K562 (cell line): ENCODE data around the gene PPFIA1. TPM values are rescaled to one million over a fixed set of nuclear protein-coding genes. Genes with fewer than 3 reads are reported as not detected.

Experiments
- ARID1B ChIP-seq: fragments of 450-650 bp; IDR thresholded peaks from 2 replicates; pipeline ENCODE4 v1.6.1; 2016; ENCODE audit warnings: antibody characterized with exemption, mild to moderate bottlenecking, inconsistent platforms
- BRCA1 ChIP-seq, 2 experiments: fragments of 450-650 bp in 1 of 2; sonication (generic) in 1 of 2; formaldehyde crosslinking in 1 of 2; IDR thresholded peaks; 2 replicates each; pipeline versions ENCODE4 v1.5.0 to v1.6.1; 2017 to 2020; ENCODE audit warnings: mild to moderate bottlenecking in 1 of 2, missing genetic modification reagents in 1 of 2
- CHD1 ChIP-seq: fragments of 200-600 bp; sonication (generic); IDR thresholded peaks from one replicate; pipeline ENCODE4 v1.6.1; 2012; ENCODE audit warnings: mild to moderate bottlenecking, moderate library complexity, low read length, inconsistent platforms
- CXXC5 ChIP-seq: fragments of 250-450 bp; sonication (Bioruptor Pico); IDR thresholded peaks from 2 replicates; pipeline ENCODE4 v1.8.0; 2022; ENCODE audit warnings: inconsistent platforms, mild to moderate bottlenecking, moderate library complexity
- E2F5 ChIP-seq: sonication (generic); formaldehyde crosslinking; IDR thresholded peaks from 2 replicates; pipeline ENCODE4 v1.8.0; 2022; ENCODE audit warnings: mild to moderate bottlenecking, missing genetic modification reagents
- ELF2 ChIP-seq: fragments of 250-450 bp; sonication (Bioruptor Pico); IDR thresholded peaks from 2 replicates; pipeline ENCODE4 v1.5.0; 2021; ENCODE audit warnings: mild to moderate bottlenecking
- ETV5 ChIP-seq: sonication (generic); formaldehyde crosslinking; IDR thresholded peaks from 2 replicates; pipeline ENCODE4 v1.4.0; 2020; ENCODE audit warnings: low read depth, mild to moderate bottlenecking, missing genetic modification reagents
- KDM4B ChIP-seq, 2 experiments: fragments of 450-650 bp in 1 of 2; sonication (generic) in 1 of 2; IDR thresholded peaks; 2 replicates each; pipeline ENCODE4 v1.6.1; 2016 to 2017; ENCODE audit warnings: borderline replicate concordance in 2 of 2, antibody characterized with exemption in 1 of 2, low read depth in 1 of 2, mild to moderate bottlenecking in 1 of 2
- MAFG ChIP-seq: fragments of 450-650 bp; conservative IDR thresholded peaks from 2 replicates; pipeline ENCODE4 v1.6.1; 2016; ENCODE audit warnings: missing genetic modification characterization, missing compliant biosample characterization
- MAX ChIP-seq: sonication (generic); formaldehyde crosslinking; IDR thresholded peaks from 2 replicates; pipeline ENCODE4 v1.9.0; 2022; ENCODE audit warnings: mild to moderate bottlenecking, missing genetic modification reagents
- MAZ ChIP-seq, 2 experiments: fragments of 450-650 bp in 1 of 2; sonication (generic) in 1 of 2; formaldehyde crosslinking; IDR thresholded peaks in 1 of 2; conservative IDR thresholded peaks in 1 of 2; 2 replicates each; pipeline versions ENCODE4 v1.4.0 to v1.5.0; 2020; ENCODE audit warnings: mild to moderate bottlenecking in 1 of 2, missing genetic modification reagents in 1 of 2
- MED1 ChIP-seq: sonication (generic); formaldehyde crosslinking; IDR thresholded peaks from 2 replicates; pipeline ENCODE4 v1.8.1; 2023; ENCODE audit warnings: missing genetic modification reagents, borderline replicate concordance
- POLR2G ChIP-seq: fragments of 200-400 bp; formaldehyde crosslinking; IDR thresholded peaks from 2 replicates; pipeline ENCODE4 v1.6.1; 2017; ENCODE audit warnings: low read depth, mild to moderate bottlenecking, antibody characterized with exemption, low read length, moderate library complexity
- POLR3A ChIP-seq: IDR thresholded peaks from 2 replicates; pipeline ENCODE4 v1.6.1; 2011; ENCODE audit warnings: borderline replicate concordance, mild to moderate bottlenecking, moderate library complexity; ENCODE audit not compliant: insufficient read length, insufficient read depth; ENCODE audit errors: extremely low read depth
- PRPF4 ChIP-seq: fragments of 200-400 bp; formaldehyde crosslinking; IDR thresholded peaks from one replicate; pipeline ENCODE4 v1.6.1; 2017; ENCODE audit warnings: low read length, low read depth, mild to moderate bottlenecking; ENCODE audit not compliant: insufficient read depth, poor library complexity, severe bottlenecking
- RNF2 ChIP-seq: sonication (generic); IDR thresholded peaks from 2 replicates; pipeline ENCODE4 v1.6.1; 2016
- SIN3B ChIP-seq: fragments of 450-650 bp; IDR thresholded peaks from 2 replicates; pipeline ENCODE4 v1.6.1; 2017; ENCODE audit warnings: low read depth, mild to moderate bottlenecking, moderate library complexity
- SMARCE1 ChIP-seq: fragments of 450-650 bp; IDR thresholded peaks from 2 replicates; pipeline ENCODE4 v1.7.1; 2016; ENCODE audit warnings: mild to moderate bottlenecking
- STAG1 ChIP-seq: sonication (generic); formaldehyde crosslinking; IDR thresholded peaks from 2 replicates; pipeline ENCODE4 v1.5.0; 2020; ENCODE audit warnings: missing genetic modification reagents, borderline replicate concordance
- THRA ChIP-seq: fragments of 450-650 bp; IDR thresholded peaks from 2 replicates; pipeline ENCODE4 v1.6.1; 2017; ENCODE audit warnings: mild to moderate bottlenecking, moderate library complexity
- ZNF449 ChIP-seq: fragments of 250-450 bp; sonication (Bioruptor Pico); IDR thresholded peaks from 2 replicates; pipeline ENCODE4 v1.8.0; 2022; ENCODE audit warnings: moderate library complexity, mild to moderate bottlenecking, inconsistent platforms
- ZNF589 ChIP-seq: fragments of 200-800 bp; sonication (Bioruptor generic); IDR thresholded peaks from 2 replicates; pipeline ENCODE4 v1.6.1; 2016; ENCODE audit warnings: low read depth, missing genetic modification characterization, missing compliant biosample characterization
- ZNF766 ChIP-seq: fragments of 200-800 bp; sonication (Bioruptor generic); conservative IDR thresholded peaks from 2 replicates; pipeline ENCODE4 v1.6.1; 2016; ENCODE audit warnings: missing genetic modification characterization, missing compliant biosample characterization
- polyA plus RNA-seq, 8 experiments: library from polyadenylated mRNA; depleted of rRNA in 4 of 8; stranded (reverse) in 5 of 8; unstranded in 3 of 8; fragments of >200 nt; fragmentation: Nextera tagmentation in 2 of 8; fragmentation: Illumina TruSeq in 1 of 8; extraction: Ambion mirVana in 2 of 8; extraction: Trizol in 1 of 8; gene quantifications; 2 replicates each; pipeline versions ENCODE4 v1.2.1 to v1.2.3, GENCODE V29; 2011 to 2014; ENCODE audit warnings: inconsistent platforms in 1 of 8, missing spikeins in 1 of 8
- total RNA-seq, 7 experiments: library from RNA; depleted of rRNA in 6 of 7; stranded (reverse); fragments of >200 nt in 6 of 7; fragmentation: Illumina TruSeq in 2 of 7; extraction: Trizol in 2 of 7; gene quantifications; 2 replicates each; pipeline versions ENCODE4 v1.2.1 to v1.2.3, GENCODE V29; 2011 to 2021; ENCODE audit warnings: low replicate concordance in 1 of 7

The PPFIA1 gene
- total and polyA plus RNA-seq, 9 of the 15 experiments (the other 6 are each of a cell fraction or from before 2014, with no cell fraction given), result 9.9 to 41.5 (median 28.5) TPM

- TF ChIP-seq ETV5 (CRISPR knock-in tag) (peak; percentile 88), MED1 (CRISPR knock-in tag) (no peak), CHD1 (no peak), MAZ (CRISPR knock-in tag; conservative IDR thresholded peaks at IDR 0.05 in 1 of 2, IDR thresholded peaks at IDR 0.05 in 1 of 2) (peak; percentile 43 to 47; a peak in 1 of 4 replicates), PRPF4 (no peak), ARID1B (0 out of 2 replicates have a peak, but pooled peaks have one; percentile 4), STAG1 (CRISPR knock-in tag) (no peak), SIN3B (0 out of 2 replicates have a peak, but pooled peaks have one; percentile 23), E2F5 (no peak), POLR3A (no peak), ZNF766 (CRISPR knock-in tag) (peak; percentile 73; the same call in 1 of the 2 replicates), ZNF449 (CRISPR knock-in tag) (no peak), THRA (no peak), RNF2 (peak; percentile 48; the same call in 1 of the 2 replicates), SMARCE1 (no peak), MAX (CRISPR knock-in tag) (peak; percentile 90), BRCA1 (IDR thresholded peaks at IDR 0.05) (no peak), BRCA1 (CRISPR knock-in tag; IDR thresholded peaks at IDR 0.05) (no peak), ZNF589 (CRISPR knock-in tag) (no peak), CXXC5 (CRISPR knock-in tag) (peak; percentile 74), POLR2G (peak; percentile 93), KDM4B (IDR thresholded peaks at IDR 0.05; ENCODE audit: borderline replicate concordance in 2 of 2, low read depth in 1 of 2) (peak in 1 of 2 experiments; percentile 78; a peak in 1 of 4 replicates), ELF2 (CRISPR knock-in tag) (peak; percentile 73; the same call in 1 of the 2 replicates), MAFG (tag) (no peak)
Observed at GRCh38 chr11:70397983-70398833, 127.7 kb downstream of the PPFIA1 start, which contains the start of gene CTTN (continued).
